WTC11 (cell line): ENCODE results near the gene IFT122. TPM values are rescaled to one million over a fixed set of nuclear protein-coding genes. Genes with fewer than 3 reads are reported as not detected.

Source experiments
- ATAC-seq: fragments of 200-7000 bp; cut with Tn5 transposase; 2 replicates; pipeline ENCODE4 v1.10.0; 2021; ENCODE audit warnings: mild to moderate bottlenecking, moderate library complexity
- CTCF ChIA-PET: fragments of 300-600 bp; sonication (Branson Sonifier 250); formaldehyde crosslinking; loops from one replicate; lab custom pipeline; 2021; ENCODE audit warnings: antibody characterized with exemption; lab: Charles Lee
- POLR2A ChIA-PET: fragments of 350-600 bp; sonication (Branson Sonifier 250); formaldehyde crosslinking; loops from one replicate; lab custom pipeline; 2021; ENCODE audit warnings: antibody characterized with exemption; lab: Charles Lee
- DNase-seq: peaks from one replicate; pipeline ENCODE4 v3.0.0; 2021; ENCODE audit warnings: low spot score
- H3K27ac Mint-ChIP-seq: 2 replicates; pipeline ENCODE4 v1.8.0; 2021; ENCODE audit warnings: mixed read lengths
- H3K27me3 Mint-ChIP-seq: 2 replicates; pipeline ENCODE4 v1.8.0; 2021; ENCODE audit warnings: low read depth, mild to moderate bottlenecking, moderate library complexity, mixed read lengths
- H3K36me3 Mint-ChIP-seq: 2 replicates; pipeline ENCODE4 v1.8.0; 2021; ENCODE audit warnings: mixed read lengths
- H3K4me1 Mint-ChIP-seq: 2 replicates; pipeline ENCODE4 v1.8.0; 2022; ENCODE audit warnings: mixed read lengths
- H3K4me3 Mint-ChIP-seq: 2 replicates; pipeline ENCODE4 v1.8.0; 2021; ENCODE audit warnings: mild to moderate bottlenecking, moderate library complexity, mixed read lengths
- H3K9me3 Mint-ChIP-seq: 2 replicates; pipeline ENCODE4 v1.8.0; 2021; ENCODE audit warnings: mixed read lengths
- ARID4B ChIP-seq: sonication (generic); formaldehyde crosslinking; IDR thresholded peaks from 2 replicates; pipeline ENCODE4 v1.8.0; 2023; ENCODE audit warnings: missing genetic modification reagents, mild to moderate bottlenecking, borderline replicate concordance
- ATF3 ChIP-seq: sonication (generic); formaldehyde crosslinking; conservative IDR thresholded peaks from 2 replicates; pipeline ENCODE4 v1.8.1; 2022; ENCODE audit warnings: mild to moderate bottlenecking, missing genetic modification reagents
- ATF6 ChIP-seq: sonication (generic); formaldehyde crosslinking; IDR thresholded peaks from 2 replicates; pipeline ENCODE4 v1.8.1; 2023; ENCODE audit warnings: mild to moderate bottlenecking, missing genetic modification reagents
- FOXK1 ChIP-seq: sonication (generic); formaldehyde crosslinking; IDR thresholded peaks from 2 replicates; pipeline ENCODE4 v1.8.0; 2022; ENCODE audit warnings: mild to moderate bottlenecking, moderate library complexity, missing genetic modification reagents
- JAZF1 ChIP-seq: fragments of 250-450 bp; sonication (Bioruptor Pico); IDR thresholded peaks from 2 replicates; pipeline ENCODE4 v1.9.0; 2021; ENCODE audit warnings: moderate library complexity, mild to moderate bottlenecking, inconsistent platforms
- NFYB ChIP-seq: sonication (generic); formaldehyde crosslinking; conservative IDR thresholded peaks from 2 replicates; pipeline ENCODE4 v1.8.0; 2022; ENCODE audit warnings: low read depth, missing genetic modification reagents
- PRDM15 ChIP-seq: sonication (generic); formaldehyde crosslinking; IDR thresholded peaks from 2 replicates; pipeline ENCODE4 v1.8.0; 2022; ENCODE audit warnings: missing genetic modification reagents
- RELA ChIP-seq: sonication (generic); formaldehyde crosslinking; IDR thresholded peaks from 2 replicates; pipeline ENCODE4 v1.8.1; 2022; ENCODE audit warnings: missing genetic modification reagents, mild to moderate bottlenecking, borderline replicate concordance
- SMAD3 ChIP-seq: sonication (generic); formaldehyde crosslinking; IDR thresholded peaks from 2 replicates; pipeline ENCODE4 v1.8.0; 2022; ENCODE audit warnings: missing genetic modification reagents, mild to moderate bottlenecking, borderline replicate concordance
- STAT6 ChIP-seq: sonication (generic); formaldehyde crosslinking; conservative IDR thresholded peaks from 2 replicates; pipeline ENCODE4 v1.8.1; 2023; ENCODE audit warnings: mild to moderate bottlenecking, low read depth, missing genetic modification reagents, moderate library complexity
- TEAD1 ChIP-seq: sonication (generic); formaldehyde crosslinking; IDR thresholded peaks from 2 replicates; pipeline ENCODE4 v1.8.0; 2022; ENCODE audit warnings: mild to moderate bottlenecking, missing genetic modification reagents
- TEAD4 ChIP-seq: sonication (generic); formaldehyde crosslinking; IDR thresholded peaks from 2 replicates; pipeline ENCODE4 v1.8.0; 2022; ENCODE audit warnings: mild to moderate bottlenecking, missing genetic modification reagents
- ZNF263 ChIP-seq: sonication (generic); formaldehyde crosslinking; IDR thresholded peaks from 2 replicates; pipeline ENCODE4 v1.8.1; 2022; ENCODE audit warnings: low read depth, mild to moderate bottlenecking, moderate library complexity, missing genetic modification reagents
- ZNF396 ChIP-seq: fragments of 250-450 bp; sonication (Bioruptor Pico); IDR thresholded peaks from 2 replicates; pipeline ENCODE4 v1.8.0; 2021; ENCODE audit warnings: mild to moderate bottlenecking, moderate library complexity, borderline replicate concordance
- ZNF425 ChIP-seq: fragments of 250-450 bp; sonication (Bioruptor Pico); conservative IDR thresholded peaks from 2 replicates; pipeline ENCODE4 v1.9.0; 2021; ENCODE audit warnings: mild to moderate bottlenecking
- total RNA-seq: library from RNA; stranded (reverse); gene quantifications from 3 replicates; pipeline ENCODE4 v1.2.3, GENCODE V29; 2021

The IFT122 gene
- total RNA-seq, 1 experiment from 2014 or later: 22.8 TPM

- Mint-ChIP-seq H3K4me3 (no peak overlapping the region), H3K27ac (no peak overlapping the region), H3K4me1 (peaks cover 14% of the 10 kb centered on the region), H3K9me3 (no peaks in the 10 kb centered on the region), H3K36me3 (peaks cover 3% of the 10 kb centered on the region; the same call in 1 of the 2 replicates), H3K27me3 (no peaks in the 10 kb centered on the region)
- ATAC-seq: no peak
- ChIA-PET POLR2A (no interaction called here), CTCF (interaction anchor here (0.6 to 1.1 kb wide), 2 partner anchors 41 to 163 kb away, joined by 3 read pairs; no protein-coding TSS in a partner anchor)
- TF ChIP-seq ATF6: no peak
- TF ChIP-seq PRDM15 (CRISPR knock-in tag): no peak
- no peak for TF ChIP-seq FOXK1 (CRISPR knock-in tag)
- no peak for TF ChIP-seq RELA
- DNase-seq: no peak
Measured at GRCh38 chr3:129562803-129563202, 122.8 kb downstream of the IFT122 start.

- H3K27me3 Mint-ChIP-seq: no peaks in the 10 kb centered on the region
- H3K9me3 Mint-ChIP-seq: no peaks in the 10 kb centered on the region
- H3K4me3 Mint-ChIP-seq: no peak overlapping the region
- ATAC-seq: no peak
- no peak for DNase-seq
- H3K36me3 Mint-ChIP-seq: peaks cover under 1% of the 10 kb centered on the region; the same call in 1 of the 2 replicates
- no peak overlapping the region for H3K27ac Mint-ChIP-seq
- ChIA-PET POLR2A (no interaction called here), CTCF (no interaction called here)
- no peak for TF ChIP-seq JAZF1
- TF ChIP-seq TEAD4: no peak
- TF ChIP-seq FOXK1 (CRISPR knock-in tag): no peak
- no peak for TF ChIP-seq ZNF396 (CRISPR knock-in tag)
- peaks cover 10% of the 10 kb centered on the region for H3K4me1 Mint-ChIP-seq
Measured at GRCh38 chr3:129563332-129563731, 123.3 kb downstream of the IFT122 start.

- ATAC-seq (no peak), DNase-seq (no peak)
- H3K4me1 Mint-ChIP-seq: peaks cover 8% of the 10 kb centered on the region
- no peak overlapping the region for H3K4me3 Mint-ChIP-seq
- H3K27me3 Mint-ChIP-seq: no peaks in the 10 kb centered on the region
- H3K36me3 Mint-ChIP-seq: no peaks in the 10 kb centered on the region
- no peaks in the 10 kb centered on the region for H3K9me3 Mint-ChIP-seq
- POLR2A ChIA-PET: interaction anchor here (0.6 kb wide), 1 partner anchor 43 kb away, joined by 6 read pairs; no protein-coding TSS in a partner anchor
- CTCF ChIA-PET: interaction anchor here (1.3 kb wide), 1 partner anchor 9 kb away, joined by 4 read pairs; no protein-coding TSS in a partner anchor
- H3K27ac Mint-ChIP-seq: no peak overlapping the region
- TF ChIP-seq SMAD3 (CRISPR knock-in tag): no peak
- no peak for TF ChIP-seq ZNF263 (CRISPR knock-in tag)
- TF ChIP-seq ZNF425 (CRISPR knock-in tag): no peak
- no peak for TF ChIP-seq STAT6 (CRISPR knock-in tag)
- TF ChIP-seq NFYB: no peak
- TF ChIP-seq TEAD1 (CRISPR knock-in tag): no peak
- TF ChIP-seq ATF3 (CRISPR knock-in tag): no peak
- TF ChIP-seq JAZF1: no peak
- TF ChIP-seq ARID4B (CRISPR knock-in tag): no peak
Measured at GRCh38 chr3:129563850-129564535, 124.0 kb downstream of the IFT122 start.
